ENCODE measurements around the gene SSC4D.

The SSC4D gene

GRCh38 chr7:76351372-76351771 lies 58.1 kb downstream of the SSC4D start:
- no peak for DNase-seq

DNA sequence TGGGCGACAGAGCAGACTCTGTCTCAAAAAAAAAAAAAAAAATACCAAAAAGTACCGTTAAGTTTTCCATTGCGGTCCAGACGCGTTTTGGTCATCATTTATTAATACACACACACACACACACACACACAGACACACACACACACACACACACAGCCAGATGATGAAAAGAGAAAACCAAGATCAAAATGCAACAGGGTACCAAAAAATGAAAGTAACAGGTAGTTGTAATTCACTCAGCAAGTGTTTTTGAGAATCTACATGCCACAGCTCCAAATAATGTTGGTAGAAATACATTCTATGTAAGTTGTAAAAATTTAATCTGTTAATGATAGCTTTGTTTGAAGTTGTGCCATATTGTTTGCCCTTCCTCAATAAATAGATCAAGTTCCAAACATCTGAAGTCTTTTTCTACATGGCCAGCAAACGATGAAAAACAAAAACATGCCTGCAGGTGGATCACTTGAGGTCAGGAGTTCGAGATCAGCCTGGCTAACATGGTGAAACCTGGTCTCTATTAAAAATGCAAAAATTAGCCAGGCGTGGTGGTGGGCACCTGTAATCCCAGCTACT lies 60.1 kb downstream of the SSC4D start:
- DNase-seq = no peak

DNA sequence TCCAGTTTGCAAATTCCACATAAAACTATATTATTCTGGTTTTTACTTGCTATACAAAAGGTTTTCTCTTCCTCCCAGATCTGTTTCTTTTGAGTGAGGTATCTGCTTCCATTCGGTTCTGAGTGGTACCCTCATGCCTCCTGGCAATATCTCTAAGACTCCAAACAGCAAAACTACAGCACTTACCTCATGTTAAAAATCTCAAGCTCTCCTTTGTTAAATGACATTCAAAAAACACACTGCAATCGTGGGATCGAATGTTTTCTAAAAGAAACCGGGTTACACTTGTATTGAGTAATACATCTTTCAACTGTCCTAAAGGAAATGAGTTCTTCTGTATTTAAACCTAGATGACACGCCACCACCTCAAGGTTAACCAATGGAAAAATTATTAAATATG lies 61.8 kb downstream of the SSC4D start:
- DNase-seq = no peak

- DNase-seq = no peak
These were observed 62.7 kb downstream of the SSC4D start for GRCh38 chr7:76346778-76347177.

DNA sequence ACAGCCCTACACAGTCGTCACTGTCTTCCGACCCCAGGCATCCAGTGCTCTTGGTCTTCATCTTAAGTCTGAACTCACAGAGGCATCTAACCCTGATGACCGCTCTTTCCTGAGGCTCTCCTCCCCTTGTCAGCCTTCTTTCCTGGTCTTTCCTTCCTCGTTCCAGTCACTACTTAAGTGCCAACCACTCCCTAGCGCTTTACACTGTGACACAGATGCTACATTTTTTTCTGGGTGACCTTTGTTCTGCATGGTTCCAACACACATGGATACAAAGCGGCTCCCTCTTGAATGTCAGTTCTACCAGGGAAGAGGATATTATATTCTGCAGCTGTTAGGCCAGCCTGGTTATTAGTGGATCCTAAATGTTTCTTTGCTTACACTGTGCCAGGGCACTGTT lies 63.4 kb downstream of the SSC4D start:
- DNase-seq = no peak

DNA sequence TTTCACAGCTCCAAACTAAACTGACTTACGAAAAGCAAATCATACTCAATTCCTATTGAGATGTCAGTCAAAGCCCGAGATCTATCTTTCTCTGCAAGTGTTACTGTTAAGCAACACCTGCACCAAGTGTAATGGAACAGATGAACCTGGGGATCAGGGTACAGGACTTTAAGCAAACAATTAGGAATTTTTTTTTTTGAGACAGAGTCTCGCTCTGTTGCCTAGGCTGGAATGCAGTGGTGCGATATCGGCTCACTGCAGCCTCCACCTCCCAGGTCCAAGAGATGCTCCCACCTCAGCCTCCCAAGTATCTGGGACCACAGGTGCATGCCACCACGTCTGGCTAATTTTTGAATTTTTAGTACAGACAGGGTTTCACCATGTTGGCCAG lies 65.6 kb downstream of the SSC4D start:
- no peak for DNase-seq

- DNase-seq = no peak
These were observed 66.1 kb downstream of the SSC4D start for GRCh38 chr7:76343294-76343930.

DNA sequence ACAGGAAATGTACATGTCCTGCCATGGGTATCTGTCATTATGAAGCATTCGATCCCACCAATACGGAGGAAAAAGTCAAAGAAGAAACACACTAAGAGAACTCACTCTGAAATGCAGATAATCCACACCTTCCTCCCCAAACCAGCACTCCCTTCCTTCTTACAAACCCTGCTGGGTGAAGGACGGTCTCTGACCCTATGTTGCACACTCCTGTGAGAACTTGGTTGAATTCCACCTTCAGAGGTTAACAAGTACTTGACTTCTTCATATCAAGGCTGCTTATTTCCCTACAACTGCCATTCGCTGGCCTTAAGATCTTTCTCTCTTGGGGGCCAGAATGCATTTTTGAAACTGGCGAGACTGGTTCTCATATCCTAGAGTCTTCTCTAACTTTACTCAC lies 67.3 kb downstream of the SSC4D start:
- no peak for DNase-seq

DNA sequence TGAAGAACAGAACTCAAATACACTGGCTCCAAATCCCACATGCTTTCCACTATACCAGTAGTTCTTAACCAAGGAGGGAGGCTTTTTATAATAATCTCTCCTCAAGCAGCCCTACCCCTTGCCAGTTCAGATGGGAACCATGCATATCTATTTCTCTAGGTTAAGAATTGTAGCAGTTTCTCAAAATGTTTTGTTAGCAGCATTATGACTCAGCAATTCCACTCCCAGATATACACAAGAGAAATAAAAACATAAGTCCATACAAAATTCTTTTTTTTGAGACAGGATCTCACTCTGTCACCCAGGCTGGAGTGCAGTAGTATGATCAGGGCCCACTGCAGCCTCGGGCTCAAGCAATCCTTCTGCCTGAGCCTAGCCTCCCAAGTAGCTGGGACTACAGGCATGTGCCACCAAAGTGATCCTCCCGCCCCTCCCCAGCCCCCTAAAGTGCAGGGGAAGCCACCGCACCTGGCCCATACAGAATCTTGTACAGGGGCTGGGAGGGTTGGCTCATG lies 68.8 kb downstream of the SSC4D start:
- no peak for DNase-seq
